GM10248 (cell line): ENCODE measurements around the gene H19.

Experiments used
- CTCF ChIA-PET: fragments of 300-600 bp; sonication (Branson Sonifier 250); formaldehyde crosslinking; extraction: SDS; loops from one replicate; lab custom pipeline; 2021; ENCODE audit warnings: antibody characterized with exemption; lab: Yijun Ruan, JAX
- POLR2A ChIA-PET: fragments of 350-650 bp; sonication (Branson Sonifier 250); formaldehyde crosslinking; extraction: SDS; loops from one replicate; lab custom pipeline; 2020; ENCODE audit warnings: antibody characterized with exemption; lab: Yijun Ruan, JAX
- DNase-seq: peaks from one replicate; pipeline ENCODE4 v3.0.0; 2012; ENCODE audit errors: extremely low spot score
- CTCF ChIP-seq: IDR thresholded peaks from 2 replicates; pipeline ENCODE4 v1.5.1; 2012; ENCODE audit warnings: mild to moderate bottlenecking, low read depth; ENCODE audit errors: extremely low read depth, missing control alignments, control extremely low read depth

The H19 gene

GRCh38 chr11:1968454-1969002 lies 29.1 kb downstream of the H19 start:
- ChIA-PET POLR2A (no interaction called here), CTCF (interaction anchor here (1.1 to 1.4 kb wide), 2 partner anchors 69 to 184 kb away, joined by 4 to 5 read pairs; no protein-coding TSS in a partner anchor)
- no peak for DNase-seq
- TF ChIP-seq CTCF, result no peak

GRCh38 chr11:1967641-1968225 lies 29.9 kb downstream of the H19 start:
- no peak for DNase-seq
- no peak for TF ChIP-seq CTCF
- ChIA-PET CTCF (interaction anchor here (0.9 to 1.6 kb wide), 4 partner anchors 12 to 185 kb away, joined by 3 to 5 read pairs (median 4); no protein-coding TSS in a partner anchor), POLR2A (no interaction called here)

- DNase-seq, result no peak
- no peak for TF ChIP-seq CTCF
- CTCF ChIA-PET, result interaction anchor here (0.7 to 1.6 kb wide), 4 partner anchors 11 to 273 kb away, joined by 3 to 5 read pairs (median 3); no protein-coding TSS in a partner anchor
- POLR2A ChIA-PET, result no interaction called here
Measured at GRCh38 chr11:1966531-1966930, 31.1 kb downstream of the H19 start.

GRCh38 chr11:1964955-1965354 lies 32.7 kb downstream of the H19 start:
- no peak for TF ChIP-seq CTCF
- POLR2A ChIA-PET, result no interaction called here
- CTCF ChIA-PET, result interaction anchor here (0.8 to 1.7 kb wide), 3 partner anchors 18 to 183 kb away, joined by 3 to 6 read pairs (median 3); partner anchors contain the start of gene MRPL23
- DNase-seq, result no peak

GRCh38 chr11:1964348-1964747 lies 33.3 kb downstream of the H19 start:
- POLR2A ChIA-PET, result no interaction called here
- no peak for TF ChIP-seq CTCF
- DNase-seq, result no peak
- CTCF ChIA-PET, result interaction anchor here (0.8 to 1.7 kb wide), 3 partner anchors 17 to 184 kb away, joined by 3 to 6 read pairs (median 3); partner anchors contain the start of gene MRPL23

- no peak for DNase-seq
- POLR2A ChIA-PET, result no interaction called here
- CTCF ChIA-PET, result interaction anchor here (1.1 kb wide), 1 partner anchor 131 kb away, joined by 3 read pairs; no protein-coding TSS in a partner anchor
- no peak for TF ChIP-seq CTCF
Measured at GRCh38 chr11:1963864-1964263, 33.8 kb downstream of the H19 start.
